ENCODE data around the gene TFAP2C.

The TFAP2C gene

DNA sequence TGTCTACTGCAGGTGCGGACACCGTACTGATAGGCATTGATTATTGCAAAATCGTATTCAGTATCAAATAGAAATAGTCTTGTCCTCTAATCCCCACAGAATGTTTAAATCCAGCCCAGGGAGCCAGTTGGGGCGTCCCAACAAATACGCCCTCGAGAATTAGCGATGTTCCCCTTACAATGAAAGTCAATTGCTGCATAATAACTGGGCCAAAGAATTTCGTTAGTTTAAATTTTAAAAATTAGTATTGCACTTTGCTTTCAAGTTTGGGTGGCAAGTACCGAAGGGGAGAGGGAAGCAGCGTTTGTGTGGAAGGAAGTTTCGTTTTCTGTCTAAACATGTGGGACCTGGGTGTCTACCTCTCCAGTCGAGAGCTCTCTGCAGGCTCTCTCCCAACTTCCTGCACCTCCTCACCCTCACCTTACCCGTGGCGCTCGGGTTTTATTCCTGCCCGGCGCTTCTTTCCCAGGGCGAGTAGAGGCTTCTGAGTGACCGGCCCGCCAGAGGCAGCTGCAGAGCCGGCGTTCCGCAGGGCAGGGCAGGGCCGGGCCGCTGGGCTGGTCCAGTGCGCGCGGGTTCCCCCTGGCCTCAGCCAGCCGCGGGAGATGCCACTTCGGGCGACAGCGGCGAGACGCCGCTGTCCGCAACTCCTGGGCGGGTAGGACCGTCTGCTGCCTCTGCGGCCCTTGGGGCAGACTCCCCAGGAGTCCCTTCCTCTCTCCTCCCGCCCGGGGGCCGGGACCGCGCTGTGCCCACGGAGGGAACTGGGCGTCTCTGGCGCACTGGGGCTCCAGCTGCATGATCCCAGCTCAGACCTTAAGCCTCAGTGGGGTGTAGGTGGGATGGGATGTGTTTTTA, 862 bp upstream of the TFAP2C start:
- TF ChIP-seq POLR2AphosphoS5 (IDR thresholded peaks at IDR 0.05; ENCODE audit: low read depth, low read length) = no peak
- TF ChIP-seq TAF1 (IDR thresholded peaks at IDR 0.05; ENCODE audit: borderline replicate concordance, insufficient read depth, low read length) = no peak
- no peak for TF ChIP-seq REST (IDR thresholded peaks at IDR 0.05; ENCODE audit: insufficient read depth in 1 of 2, low read depth in 2 of 2, low read length in 2 of 2)
- TF ChIP-seq FOXP2 (optimal IDR thresholded peaks at IDR 0.05; ENCODE audit: borderline replicate concordance, extremely low read depth, extremely low read length, insufficient read depth) = no peak
- TF ChIP-seq SIN3A (IDR thresholded peaks at IDR 0.05; ENCODE audit: borderline replicate concordance, insufficient read depth, low read length) = no peak

DNA sequence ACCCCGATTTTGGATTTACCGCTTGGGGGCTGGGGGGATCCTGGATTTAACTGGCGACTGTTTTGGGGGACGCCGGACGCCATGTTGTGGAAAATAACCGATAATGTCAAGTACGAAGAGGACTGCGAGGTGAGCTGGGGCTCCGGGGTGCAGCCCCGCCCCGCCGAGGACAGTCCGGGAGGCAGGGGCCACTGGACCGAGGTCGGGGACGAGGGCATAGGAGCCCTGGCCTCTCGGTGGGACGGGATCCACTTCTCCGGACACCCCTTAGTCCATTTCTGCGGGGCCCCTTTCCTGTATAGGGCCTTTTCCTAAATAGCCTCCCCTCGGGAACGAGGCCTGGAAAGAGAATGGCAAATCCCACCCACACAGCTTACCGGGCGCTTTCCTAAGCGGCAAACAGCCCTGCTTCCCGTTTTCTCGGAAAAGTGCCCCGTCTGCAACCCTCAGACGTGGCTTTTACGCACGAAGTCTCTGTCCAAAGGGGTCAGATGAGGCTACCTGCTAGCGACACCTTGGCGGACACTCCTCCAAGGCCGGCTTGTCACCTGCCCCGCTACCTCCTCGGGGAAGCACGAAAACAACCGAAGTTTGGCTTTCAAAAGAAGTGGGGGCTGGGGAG, 469 bp downstream of the TFAP2C start:
- TF ChIP-seq SIN3A (IDR thresholded peaks at IDR 0.05; ENCODE audit: borderline replicate concordance, insufficient read depth, low read length) (no peak), TAF1 (IDR thresholded peaks at IDR 0.05; ENCODE audit: borderline replicate concordance, insufficient read depth, low read length) (no peak), POLR2AphosphoS5 (IDR thresholded peaks at IDR 0.05; ENCODE audit: low read depth, low read length) (no peak), REST (IDR thresholded peaks at IDR 0.05; ENCODE audit: insufficient read depth in 1 of 2, low read depth in 2 of 2, low read length in 2 of 2) (no peak), FOXP2 (optimal IDR thresholded peaks at IDR 0.05; ENCODE audit: borderline replicate concordance, extremely low read depth, extremely low read length, insufficient read depth) (no peak)

- no peak for TF ChIP-seq SIN3A (IDR thresholded peaks at IDR 0.05; ENCODE audit: borderline replicate concordance, insufficient read depth, low read length)
- TF ChIP-seq REST (IDR thresholded peaks at IDR 0.05; ENCODE audit: insufficient read depth in 1 of 2, low read depth in 2 of 2, low read length in 2 of 2) = no peak
- TF ChIP-seq POLR2AphosphoS5 (IDR thresholded peaks at IDR 0.05; ENCODE audit: low read depth, low read length) = no peak
- no peak for TF ChIP-seq FOXP2 (optimal IDR thresholded peaks at IDR 0.05; ENCODE audit: borderline replicate concordance, extremely low read depth, extremely low read length, insufficient read depth)
- no peak for TF ChIP-seq TAF1 (IDR thresholded peaks at IDR 0.05; ENCODE audit: borderline replicate concordance, insufficient read depth, low read length)
Measured at GRCh38 chr20:56630086-56630493, 984 bp downstream of the TFAP2C start.

GRCh38 chr20:56630506-56631317, 1.6 kb downstream of the TFAP2C start:
- no peak for TF ChIP-seq SIN3A (IDR thresholded peaks at IDR 0.05; ENCODE audit: borderline replicate concordance, insufficient read depth, low read length)
- TF ChIP-seq TAF1 (IDR thresholded peaks at IDR 0.05; ENCODE audit: borderline replicate concordance, insufficient read depth, low read length) = no peak
- no peak for TF ChIP-seq FOXP2 (optimal IDR thresholded peaks at IDR 0.05; ENCODE audit: borderline replicate concordance, extremely low read depth, extremely low read length, insufficient read depth)
- no peak for TF ChIP-seq REST (IDR thresholded peaks at IDR 0.05; ENCODE audit: insufficient read depth in 1 of 2, low read depth in 2 of 2, low read length in 2 of 2)
- no peak for TF ChIP-seq POLR2AphosphoS5 (IDR thresholded peaks at IDR 0.05; ENCODE audit: low read depth, low read length)

All from PFSK-1 (cell line).